ENCODE measurements around the gene PEA15. TPM values are rescaled to one million over a fixed set of nuclear protein-coding genes. Genes with fewer than 3 reads are reported as not detected.

Gene PEA15
- total RNA-seq, 2 experiments from 2014 or later: 22.3 to 30.5 TPM

DNA sequence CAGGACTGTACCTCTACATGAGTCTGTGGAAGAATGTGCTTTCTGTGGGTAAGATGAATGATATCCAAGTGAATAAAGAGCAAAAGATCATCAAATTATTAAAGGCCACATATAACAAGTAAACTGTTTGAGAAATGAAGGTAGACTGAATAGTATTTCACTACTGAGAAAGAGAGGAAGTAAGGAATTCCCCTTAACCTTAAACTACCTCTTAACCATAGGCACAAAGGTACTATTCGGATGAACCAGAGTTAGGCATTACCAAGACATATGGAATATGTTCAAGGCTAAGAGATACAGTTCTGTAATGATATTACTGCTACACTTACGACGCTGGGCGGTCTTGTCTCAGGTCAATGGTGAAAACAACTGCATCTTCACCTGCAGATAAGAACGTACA, 31.6 kb downstream of the PEA15 start:
- Histone ChIP-seq H3K36me3 (ENCODE audit: insufficient read depth, low read length) (peaks cover 89% of the 10 kb centered on the region), H4K20me1 (ENCODE audit: insufficient read depth, low read length) (0 out of 2 replicates have a peak, but pooled peaks cover 3% of the 10 kb centered on the region), H3K79me2 (ENCODE audit: insufficient read depth, low read depth, low read length) (no peaks in the 10 kb centered on the region), H2AFZ (ENCODE audit: low read length) (no peak overlapping the region), H3K27ac (ENCODE audit: low read depth, low read length, poor library complexity, severe bottlenecking) (no peak overlapping the region), H3K9me2 (ENCODE audit: insufficient read depth, low read length) (no peaks in the 10 kb centered on the region), H3K4me3 (ENCODE audit: low read depth, low read length, poor library complexity, severe bottlenecking) (no peak overlapping the region), H3K9me3 (ENCODE audit: low read length) (no peaks in the 10 kb centered on the region), H3K4me2 (ENCODE audit: low read length) (no peak overlapping the region), H3K4me1 (ENCODE audit: insufficient read depth, low read length, poor library complexity, severe bottlenecking) (no peaks in the 10 kb centered on the region)
- CTCF ChIA-PET (ENCODE audit: unreplicated experiment): no interaction called here
- intact Hi-C loops (cut with micrococcal nuclease; ENCODE audit: unreplicated experiment): no loop called here
- no peak for DNase-seq (ENCODE audit: low spot score)
- no TSS peak for BruUV-seq (replicated peaks)
- POLR2A ChIA-PET: no interaction called here
- TF ChIP-seq EZH2phosphoT487 (IDR thresholded peaks at IDR 0.05; ENCODE audit: borderline replicate concordance, low read depth, low read length): no peak
- TF ChIP-seq, protein P1, sequence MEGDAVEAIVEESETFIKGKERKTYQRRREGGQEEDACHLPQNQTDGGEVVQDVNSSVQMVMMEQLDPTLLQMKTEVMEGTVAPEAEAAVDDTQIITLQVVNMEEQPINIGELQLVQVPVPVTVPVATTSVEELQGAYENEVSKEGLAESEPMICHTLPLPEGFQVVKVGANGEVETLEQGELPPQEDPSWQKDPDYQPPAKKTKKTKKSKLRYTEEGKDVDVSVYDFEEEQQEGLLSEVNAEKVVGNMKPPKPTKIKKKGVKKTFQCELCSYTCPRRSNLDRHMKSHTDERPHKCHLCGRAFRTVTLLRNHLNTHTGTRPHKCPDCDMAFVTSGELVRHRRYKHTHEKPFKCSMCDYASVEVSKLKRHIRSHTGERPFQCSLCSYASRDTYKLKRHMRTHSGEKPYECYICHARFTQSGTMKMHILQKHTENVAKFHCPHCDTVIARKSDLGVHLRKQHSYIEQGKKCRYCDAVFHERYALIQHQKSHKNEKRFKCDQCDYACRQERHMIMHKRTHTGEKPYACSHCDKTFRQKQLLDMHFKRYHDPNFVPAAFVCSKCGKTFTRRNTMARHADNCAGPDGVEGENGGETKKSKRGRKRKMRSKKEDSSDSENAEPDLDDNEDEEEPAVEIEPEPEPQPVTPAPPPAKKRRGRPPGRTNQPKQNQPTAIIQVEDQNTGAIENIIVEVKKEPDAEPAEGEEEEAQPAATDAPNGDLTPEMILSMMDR (conservative IDR thresholded peaks at IDR 0.05; ENCODE audit: low read length): no peak

GRCh38 chr1:160237558-160237957, 32.4 kb downstream of the PEA15 start:
- H3K4me3 ChIP-seq (ENCODE audit: low read depth, low read length, poor library complexity, severe bottlenecking): no peak overlapping the region
- ChIA-PET POLR2A (interaction anchor here (1.2 kb wide), 1 partner anchor 9 kb away, joined by 3 read pairs; no protein-coding TSS in a partner anchor), CTCF (ENCODE audit: unreplicated experiment) (no interaction called here)
- no TSS peak for BruUV-seq (replicated peaks)
- H3K4me1 ChIP-seq (ENCODE audit: insufficient read depth, low read length, poor library complexity, severe bottlenecking): no peaks in the 10 kb centered on the region
- H3K9me3 ChIP-seq (ENCODE audit: low read length): no peaks in the 10 kb centered on the region
- H3K36me3 ChIP-seq (ENCODE audit: insufficient read depth, low read length): peaks cover 92% of the 10 kb centered on the region
- no peak overlapping the region for H3K4me2 ChIP-seq (ENCODE audit: low read length)
- H3K9me2 ChIP-seq (ENCODE audit: insufficient read depth, low read length): no peaks in the 10 kb centered on the region
- no peak overlapping the region for H3K27ac ChIP-seq (ENCODE audit: low read depth, low read length, poor library complexity, severe bottlenecking)
- intact Hi-C loops (cut with micrococcal nuclease; ENCODE audit: unreplicated experiment): no loop called here
- H4K20me1 ChIP-seq (ENCODE audit: insufficient read depth, low read length): 0 out of 2 replicates have a peak, but pooled peaks cover 3% of the 10 kb centered on the region
- TF ChIP-seq EZH2phosphoT487 (IDR thresholded peaks at IDR 0.05; ENCODE audit: borderline replicate concordance, low read depth, low read length): no peak
- TF ChIP-seq, protein P1 (conservative IDR thresholded peaks at IDR 0.05; ENCODE audit: low read length): no peak
- no peak overlapping the region for H2AFZ ChIP-seq (ENCODE audit: low read length)
- DNase-seq (ENCODE audit: low spot score): no peak
- H3K79me2 ChIP-seq (ENCODE audit: insufficient read depth, low read depth, low read length): no peaks in the 10 kb centered on the region

GRCh38 chr1:160238408-160238807, 33.2 kb downstream of the PEA15 start:
- TF ChIP-seq, protein P1 (conservative IDR thresholded peaks at IDR 0.05; ENCODE audit: low read length): no peak
- no peak for TF ChIP-seq EZH2phosphoT487 (IDR thresholded peaks at IDR 0.05; ENCODE audit: borderline replicate concordance, low read depth, low read length)
- Histone ChIP-seq H3K36me3 (ENCODE audit: insufficient read depth, low read length) (peaks cover 93% of the 10 kb centered on the region), H3K9me2 (ENCODE audit: insufficient read depth, low read length) (no peaks in the 10 kb centered on the region), H3K27ac (ENCODE audit: low read depth, low read length, poor library complexity, severe bottlenecking) (no peak overlapping the region), H4K20me1 (ENCODE audit: insufficient read depth, low read length) (0 out of 2 replicates have a peak, but pooled peaks cover 3% of the 10 kb centered on the region), H3K4me3 (ENCODE audit: low read depth, low read length, poor library complexity, severe bottlenecking) (no peak overlapping the region), H3K4me1 (ENCODE audit: insufficient read depth, low read length, poor library complexity, severe bottlenecking) (no peaks in the 10 kb centered on the region), H3K4me2 (ENCODE audit: low read length) (no peak overlapping the region), H3K79me2 (ENCODE audit: insufficient read depth, low read depth, low read length) (no peaks in the 10 kb centered on the region), H3K9me3 (ENCODE audit: low read length) (no peaks in the 10 kb centered on the region), H2AFZ (ENCODE audit: low read length) (no peak overlapping the region)
- intact Hi-C loops (cut with micrococcal nuclease; ENCODE audit: unreplicated experiment): no loop called here
- CTCF ChIA-PET (ENCODE audit: unreplicated experiment): interaction anchor here (0.8 kb wide), 1 partner anchor 11 kb away, joined by 3 read pairs; no protein-coding TSS in a partner anchor
- POLR2A ChIA-PET: interaction anchor here (1.1 to 1.2 kb wide), 2 partner anchors 10 to 13 kb away, joined by 3 to 4 read pairs; no protein-coding TSS in a partner anchor
- no peak for DNase-seq (ENCODE audit: low spot score)
- BruUV-seq (replicated peaks): no TSS peak
